DMS 273 treated with DMSO at 0.1 percent for 48 hours (cell line): ENCODE data around the gene TMEM131.
"Not testable (repeated sequence)": the region's sequence is repeated elsewhere in the genome, so short reads cannot be mapped to it uniquely, and the experiment has no call there.

ENCODE experiments used
- DNase-seq: peaks from one replicate; lab custom pipeline; 2025; lab: John Stamatoyannopoulos, UW

The TMEM131 gene

DNA sequence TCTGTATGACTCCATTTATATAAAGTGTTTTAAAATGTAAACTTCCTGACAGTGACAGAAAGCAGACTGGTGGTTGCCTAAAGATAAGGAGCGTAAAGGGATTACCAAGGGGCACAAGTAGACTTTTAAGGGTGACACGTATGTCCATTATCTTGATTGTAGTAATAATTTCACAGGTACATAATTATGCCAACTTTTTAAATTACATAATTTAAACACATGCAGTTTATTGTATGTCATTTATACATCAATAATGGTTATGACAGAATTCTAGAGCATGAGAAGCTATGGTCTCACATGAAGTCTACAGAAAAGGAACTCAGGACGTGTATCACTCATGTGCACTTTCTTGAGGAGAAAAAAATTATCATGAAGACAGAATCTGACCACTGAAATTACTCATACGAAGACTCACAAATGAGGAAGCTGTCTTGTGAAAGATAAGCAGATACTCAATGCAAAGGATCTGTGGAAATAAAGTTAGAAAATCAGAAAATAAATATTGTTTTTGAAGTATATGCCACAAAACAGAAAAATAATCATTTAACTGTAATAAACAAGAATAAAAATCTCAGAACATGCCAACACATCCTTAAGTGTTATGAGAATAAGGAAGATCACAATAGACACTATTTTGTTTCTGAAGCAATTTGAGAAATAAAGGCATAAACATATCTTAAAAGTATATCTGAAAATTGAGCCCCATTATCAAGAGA lies 84.4 kb downstream of the TMEM131 start:
- no peak for DNase-seq

DNA sequence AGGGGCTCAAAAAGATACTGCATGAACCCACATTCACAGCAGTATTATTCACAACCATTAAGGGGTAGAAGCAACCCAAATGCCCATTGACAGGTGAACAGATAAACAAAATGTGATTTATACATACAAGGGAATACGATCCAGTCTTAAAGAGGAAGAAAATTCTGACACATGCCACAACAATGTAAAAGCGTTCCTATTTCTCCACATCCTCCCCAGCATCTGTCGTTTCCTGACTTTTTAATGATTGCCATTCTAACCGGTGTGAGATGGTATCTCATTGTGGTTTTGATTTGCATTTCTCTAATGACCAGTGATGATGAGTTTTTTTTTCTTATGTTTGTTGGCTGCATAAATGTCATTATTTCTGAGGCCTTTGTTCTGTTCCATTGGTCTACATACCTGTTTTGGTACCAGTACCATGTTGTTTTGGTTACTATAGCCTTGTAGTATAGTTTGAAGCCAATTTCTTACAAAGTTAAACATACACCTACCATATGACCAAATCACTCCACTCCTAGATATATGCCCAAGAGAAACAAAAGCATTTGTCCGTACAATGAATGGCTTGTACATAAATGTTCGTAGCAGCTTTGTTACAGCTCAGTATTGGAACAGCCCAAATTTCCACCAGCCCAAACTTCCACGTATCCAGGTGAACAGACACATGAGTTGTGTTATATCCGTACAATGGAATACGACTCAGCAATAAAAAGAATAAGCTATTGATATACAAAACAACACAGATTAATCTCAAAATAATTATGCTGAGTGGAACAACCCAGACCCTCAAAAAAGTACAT lies 85.1 kb downstream of the TMEM131 start:
- DNase-seq, result no peak

DNA sequence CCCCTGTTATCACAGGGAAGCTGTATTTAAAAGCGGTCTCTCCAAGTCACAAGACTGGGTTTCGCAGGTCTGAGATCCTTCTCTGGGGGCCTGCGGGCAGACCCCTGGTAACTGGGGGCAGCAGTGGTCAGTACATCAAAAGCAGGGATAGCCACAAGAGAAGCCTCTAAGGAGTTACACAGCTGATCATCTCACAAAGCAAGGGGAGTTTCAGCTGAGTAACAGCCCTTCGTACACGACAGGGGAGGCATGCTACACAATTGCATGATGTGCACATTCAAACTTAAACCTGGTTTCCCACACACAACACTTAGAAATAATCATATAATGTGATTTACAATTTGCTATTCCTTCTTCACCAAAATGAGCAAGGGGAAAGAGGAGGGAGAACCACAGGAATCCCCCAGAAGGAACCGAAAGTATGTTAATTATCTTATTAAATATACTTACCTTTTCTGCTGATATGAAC lies 87.5 kb downstream of the TMEM131 start:
- DNase-seq, result no peak

DNA sequence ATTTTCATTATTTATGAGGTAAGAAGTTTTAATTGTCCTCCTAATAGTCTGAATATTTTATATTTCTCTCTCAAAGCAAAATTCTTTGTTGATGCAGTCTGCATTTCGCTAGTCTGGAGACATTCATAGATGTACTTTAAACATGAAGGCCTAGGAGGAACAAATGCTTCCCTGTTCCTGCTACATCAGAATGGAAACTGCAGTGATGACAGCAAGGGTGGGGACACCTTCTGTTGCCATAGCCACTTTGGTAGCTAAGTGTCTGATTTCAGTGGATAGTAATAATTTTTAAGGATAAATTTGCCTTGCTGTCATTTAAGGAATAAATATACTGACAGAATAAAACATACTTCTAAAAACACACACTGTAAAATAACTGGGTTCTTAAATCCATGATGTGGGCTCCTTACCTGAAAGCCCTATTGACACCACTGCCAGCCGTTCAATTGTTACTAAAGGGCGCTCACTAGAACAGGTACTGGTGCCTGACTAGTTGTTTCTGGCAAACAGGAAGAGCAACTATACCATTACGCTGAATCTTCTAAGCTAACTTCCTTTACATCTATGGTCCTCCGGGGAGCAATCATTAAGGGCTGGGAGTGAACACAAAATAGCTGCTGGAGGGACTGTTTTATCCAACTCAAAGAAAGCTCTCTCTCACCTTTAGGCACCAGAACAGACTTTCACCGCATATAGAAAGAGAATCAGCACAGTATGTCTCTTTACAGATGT lies 88.2 kb downstream of the TMEM131 start:
- DNase-seq, result no peak

DNA sequence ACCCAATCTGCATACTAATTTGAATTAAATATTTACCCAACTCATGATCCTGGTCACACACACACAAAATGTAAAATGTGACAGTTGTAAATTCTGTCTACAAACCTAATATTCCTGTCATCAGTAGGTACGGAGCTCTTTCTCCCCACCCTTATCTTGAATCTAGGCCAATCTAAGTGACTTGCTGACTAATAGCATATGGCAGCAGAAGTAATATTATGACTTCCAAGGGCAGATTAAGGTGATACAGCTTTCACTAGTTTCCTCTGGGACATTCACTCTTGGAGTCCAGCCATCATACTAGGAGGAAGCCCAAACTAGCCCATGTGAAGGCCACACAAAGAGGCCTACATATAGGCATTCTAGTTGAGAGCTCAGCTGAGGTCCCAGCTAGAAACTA lies 89.4 kb downstream of the TMEM131 start:
- DNase-seq, result peak; percentile 69

DNA sequence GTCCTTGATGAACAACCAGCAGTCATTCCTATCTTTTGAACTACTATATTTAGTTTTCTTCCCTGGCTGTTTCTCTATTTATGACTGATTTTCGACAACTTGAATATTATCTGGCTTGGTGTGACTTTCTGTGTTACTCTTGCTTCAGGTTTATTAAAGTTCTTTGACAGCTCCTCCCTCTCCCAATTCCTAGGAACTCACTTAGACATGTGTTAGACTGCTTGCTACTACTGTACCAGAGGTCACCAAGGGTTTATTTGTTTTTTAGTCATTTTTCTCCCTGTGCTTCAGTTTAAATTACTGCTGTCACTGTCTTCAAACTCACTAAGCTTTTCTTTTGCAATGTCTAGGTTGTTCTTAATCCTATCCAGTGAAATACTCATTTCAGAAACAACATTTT lies 90.5 kb downstream of the TMEM131 start:
- DNase-seq, result no peak

DNA sequence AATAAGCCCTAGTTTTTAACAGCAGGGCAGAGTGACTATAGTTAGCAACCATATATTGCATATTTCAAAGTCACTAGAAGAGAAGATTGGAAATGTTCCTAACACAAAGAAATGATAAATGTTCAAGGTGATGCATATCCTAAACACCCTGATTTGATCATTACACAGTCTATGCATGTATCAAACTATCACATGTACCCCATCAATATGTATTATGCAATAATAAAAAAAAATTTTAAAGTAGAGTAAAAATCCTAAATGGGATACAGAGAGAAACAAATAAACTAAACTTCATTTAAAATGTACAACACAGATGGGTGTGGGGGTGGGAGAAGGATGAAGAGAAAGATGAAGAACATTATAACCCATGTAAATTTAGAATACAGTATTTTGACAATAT lies 93.9 kb downstream of the TMEM131 start:
- no peak for DNase-seq

DNA sequence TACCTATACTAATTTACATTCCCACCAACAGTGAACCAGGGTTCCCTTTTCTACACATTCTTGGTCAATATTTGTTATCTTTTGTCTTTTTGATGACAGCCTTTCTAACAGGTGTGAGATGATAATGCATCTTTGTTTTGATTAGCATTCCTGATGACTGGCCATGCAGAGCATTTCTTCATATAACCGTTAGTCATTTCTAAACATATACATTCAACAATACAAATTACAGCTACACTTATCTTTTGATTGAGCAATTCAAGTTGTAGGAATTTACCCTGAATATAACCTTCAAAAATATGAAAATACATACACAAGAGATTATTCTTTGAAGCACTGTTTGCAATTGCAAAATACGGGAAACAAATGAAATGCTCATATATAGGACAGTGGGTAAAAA lies 94.9 kb downstream of the TMEM131 start:
- DNase-seq, result no peak

DNA sequence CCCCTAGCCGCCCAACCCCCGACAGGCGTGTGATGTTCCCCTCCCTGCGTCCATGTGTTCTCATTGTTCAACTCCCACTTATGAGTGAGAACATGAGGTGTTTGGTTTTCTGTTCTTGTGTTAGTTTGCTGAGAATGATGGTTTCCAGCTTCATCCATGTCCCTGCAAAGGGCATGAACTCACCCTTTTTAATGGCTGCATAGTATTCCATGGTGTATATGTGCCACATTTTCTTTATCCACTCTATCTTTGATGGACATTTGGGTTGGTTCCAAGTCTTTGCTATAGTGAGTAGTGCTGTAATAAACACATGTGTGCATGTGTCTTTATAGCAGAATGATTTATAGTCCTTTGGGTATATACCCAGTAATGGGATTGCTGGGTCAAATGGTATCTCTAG lies 102.7 kb downstream of the TMEM131 start:
- not testable (repeated sequence) for DNase-seq

DNA sequence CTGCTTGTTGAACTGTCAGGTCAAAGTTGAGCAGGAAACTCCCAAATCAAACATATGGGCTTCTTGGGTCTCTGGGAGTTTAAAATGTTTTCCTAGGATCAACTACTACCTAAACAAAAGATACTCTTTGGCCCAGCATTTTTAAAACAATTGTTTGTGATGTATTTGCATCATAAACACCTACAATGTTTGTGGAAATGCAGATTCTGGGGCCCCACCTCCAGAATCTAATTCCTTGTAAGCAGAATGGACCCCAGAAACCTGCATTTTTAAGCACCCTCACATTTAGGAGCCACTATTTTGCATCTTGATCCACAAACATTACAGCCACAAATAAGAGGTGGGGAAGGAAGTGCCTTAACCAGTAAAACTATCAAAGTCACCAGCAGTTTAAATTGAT lies 104.1 kb downstream of the TMEM131 start:
- no peak for DNase-seq

DNA sequence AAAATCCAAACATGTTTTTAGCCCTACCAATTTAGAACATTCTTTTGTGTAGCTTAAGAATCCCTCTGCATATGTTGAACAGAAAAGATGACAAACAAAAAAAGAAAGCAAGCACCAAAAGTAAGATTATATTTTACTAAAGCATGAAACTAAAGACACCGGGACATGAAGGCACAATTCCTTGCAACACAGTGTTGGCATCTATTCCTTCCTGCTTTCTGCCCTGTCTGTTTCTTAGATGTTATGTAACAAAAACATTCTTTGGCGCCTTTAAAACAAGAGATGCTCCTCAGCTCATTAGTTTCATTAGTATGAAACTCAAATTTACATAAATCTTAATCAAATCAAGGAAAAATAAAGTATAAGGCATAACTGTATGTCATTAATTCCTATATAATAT lies 106.6 kb downstream of the TMEM131 start:
- no peak for DNase-seq

DNA sequence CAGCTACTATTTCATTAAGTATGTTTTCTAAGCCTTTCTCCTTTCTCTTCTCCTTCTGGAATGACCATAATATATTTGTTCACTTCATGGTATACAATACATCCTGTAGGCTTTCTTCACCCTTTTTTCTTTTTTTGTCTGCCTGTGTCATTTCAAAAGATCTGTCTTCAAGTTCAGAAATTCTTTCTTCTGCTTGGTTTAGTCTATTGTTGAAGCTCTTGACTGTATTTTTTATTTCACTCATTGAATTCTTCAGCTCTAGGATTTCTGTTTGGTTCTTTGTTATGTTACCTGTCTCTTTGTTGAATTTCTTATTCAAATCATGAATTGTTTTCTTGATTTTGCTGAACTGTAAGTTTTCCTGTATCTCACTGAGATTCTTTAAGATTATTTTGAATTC lies 109.9 kb downstream of the TMEM131 start:
- no peak for DNase-seq

DNA sequence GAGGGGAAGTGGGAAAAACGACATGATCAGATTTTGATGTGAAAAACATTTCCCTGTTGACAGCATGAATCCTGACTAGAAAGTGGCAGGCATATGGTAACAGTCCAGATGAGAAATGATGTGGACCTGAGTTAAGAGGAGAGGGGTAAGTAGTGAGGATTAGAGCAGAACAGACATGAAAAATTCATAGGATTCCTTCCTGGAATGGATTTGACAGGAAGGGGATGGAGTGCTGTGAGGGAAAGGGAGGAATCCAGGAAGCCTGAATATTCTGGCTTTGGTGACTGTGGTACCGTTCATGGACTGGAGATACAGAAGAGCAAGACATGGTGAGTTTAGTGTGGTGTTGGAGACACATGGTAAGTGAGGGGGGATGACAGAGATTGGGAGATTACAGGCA lies 115.4 kb downstream of the TMEM131 start:
- no peak for DNase-seq

DNA sequence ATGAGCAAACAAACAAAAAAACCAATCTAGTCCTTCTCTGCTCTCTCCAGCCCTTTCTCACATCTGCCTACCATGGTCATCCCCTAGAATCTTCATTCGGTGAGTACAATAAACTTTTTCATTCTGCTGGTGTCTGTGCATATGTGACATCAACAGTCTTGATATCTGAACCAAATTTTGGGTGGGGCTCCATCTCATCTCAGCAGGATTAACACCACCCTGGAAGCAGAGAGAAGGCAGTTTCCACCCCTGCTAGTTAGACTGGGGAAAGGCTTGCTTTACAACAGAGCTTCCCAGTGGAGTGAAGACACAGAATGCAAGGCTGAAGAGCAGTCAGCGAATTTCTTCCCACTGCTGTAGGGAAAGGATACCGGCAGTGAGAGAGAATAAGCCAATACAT lies 116.9 kb downstream of the TMEM131 start:
- DNase-seq, result no peak

DNA sequence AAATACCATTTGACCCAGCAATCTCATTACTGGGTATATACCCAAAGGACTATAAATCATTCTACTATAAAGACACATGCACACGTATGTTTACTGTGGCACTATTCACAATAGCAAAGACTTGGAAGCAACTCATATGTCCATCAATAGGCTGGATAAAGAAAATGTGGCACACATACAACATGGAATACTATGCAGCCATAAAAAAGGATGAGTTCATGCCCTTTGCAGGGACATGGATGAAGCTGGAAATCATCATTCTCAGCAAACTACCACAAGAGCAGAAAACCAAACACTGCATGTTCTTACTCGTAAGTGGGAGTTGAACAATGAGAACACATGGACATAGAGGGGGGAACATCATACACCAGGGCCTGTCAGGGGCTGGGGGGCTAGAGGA lies 117.4 kb downstream of the TMEM131 start:
- DNase-seq, result not testable (repeated sequence)

DNA sequence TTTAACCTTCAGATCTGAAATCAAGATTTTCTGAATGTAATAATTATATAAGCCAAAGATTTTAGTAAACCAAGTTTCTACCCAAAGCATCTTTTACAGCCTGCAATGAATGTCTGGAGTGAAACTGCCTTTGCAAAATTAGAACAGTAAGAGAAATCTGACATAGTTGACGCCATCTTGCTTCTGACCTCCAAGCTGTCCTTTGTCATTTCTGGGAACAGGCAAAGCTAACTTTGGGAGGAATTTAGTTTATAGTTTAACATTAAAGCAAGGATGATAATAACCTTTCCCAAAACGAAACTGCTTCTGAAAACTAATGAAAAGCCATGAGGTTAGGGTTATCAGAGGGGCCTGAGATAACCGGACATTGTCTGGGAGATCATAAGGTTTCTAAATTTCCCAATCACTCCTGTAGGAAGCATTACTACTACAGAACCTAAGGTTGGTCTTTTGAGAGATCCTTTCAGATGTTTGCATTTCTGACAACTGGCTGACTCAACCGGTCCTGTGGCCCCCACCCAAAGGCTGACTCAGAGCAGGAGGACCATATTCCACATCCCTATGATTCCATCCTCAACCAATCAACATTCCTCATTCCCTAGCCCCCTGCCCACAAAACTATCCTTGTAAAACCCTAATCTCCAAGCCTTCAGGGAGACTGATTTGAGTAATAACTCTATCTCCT lies 124.5 kb downstream of the TMEM131 start:
- DNase-seq, result no peak

DNA sequence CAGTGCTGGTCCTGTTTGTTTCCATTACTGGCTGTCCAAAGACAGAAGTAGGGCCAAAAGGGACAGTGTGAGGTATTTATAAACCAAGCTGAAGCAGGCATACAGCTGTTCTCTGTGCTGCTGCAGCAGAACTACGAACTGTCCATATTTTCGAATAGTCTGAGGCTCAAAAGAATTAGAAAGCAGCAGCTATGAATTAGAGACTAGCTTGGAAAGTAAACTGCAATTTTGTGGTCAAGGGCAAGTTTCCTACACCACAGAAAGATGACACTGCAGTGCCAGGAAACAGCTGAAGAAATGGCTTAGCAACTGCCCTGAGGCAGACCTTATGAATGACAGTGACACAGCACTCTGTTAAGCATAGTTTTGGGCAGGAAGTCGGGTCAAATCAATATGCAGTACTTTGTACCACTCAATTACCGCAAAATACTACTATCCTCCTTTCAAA lies 125.3 kb downstream of the TMEM131 start:
- no peak for DNase-seq

DNA sequence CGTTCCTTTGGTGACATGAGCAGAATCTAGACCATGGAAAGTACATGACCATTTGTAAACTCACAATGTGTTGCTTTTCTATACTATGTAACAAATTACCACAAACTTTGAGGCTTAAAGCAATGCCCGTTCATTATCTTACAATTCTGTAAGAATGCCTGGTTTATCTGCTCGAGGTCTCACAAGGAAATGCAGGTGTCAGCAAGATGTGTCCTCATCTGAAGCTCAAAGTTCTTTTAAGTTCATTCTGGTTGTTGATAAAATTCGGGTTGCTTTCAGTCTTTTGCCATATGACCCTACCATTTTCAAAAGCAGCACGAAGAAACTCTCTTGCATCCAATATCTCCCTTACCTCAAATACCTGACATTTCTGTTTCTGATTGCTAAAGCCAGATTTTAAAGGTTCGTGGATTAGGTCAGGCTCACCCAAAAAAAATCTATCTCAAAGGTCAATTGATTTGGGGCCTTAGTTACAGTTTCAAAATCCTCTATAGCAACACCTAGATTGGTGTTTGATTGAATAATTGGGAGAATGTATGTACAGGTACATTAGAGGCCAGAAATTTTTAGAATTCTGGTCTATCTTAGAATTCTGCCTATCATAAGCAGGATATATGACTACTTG lies 125.9 kb downstream of the TMEM131 start:
- no peak for DNase-seq

DNA sequence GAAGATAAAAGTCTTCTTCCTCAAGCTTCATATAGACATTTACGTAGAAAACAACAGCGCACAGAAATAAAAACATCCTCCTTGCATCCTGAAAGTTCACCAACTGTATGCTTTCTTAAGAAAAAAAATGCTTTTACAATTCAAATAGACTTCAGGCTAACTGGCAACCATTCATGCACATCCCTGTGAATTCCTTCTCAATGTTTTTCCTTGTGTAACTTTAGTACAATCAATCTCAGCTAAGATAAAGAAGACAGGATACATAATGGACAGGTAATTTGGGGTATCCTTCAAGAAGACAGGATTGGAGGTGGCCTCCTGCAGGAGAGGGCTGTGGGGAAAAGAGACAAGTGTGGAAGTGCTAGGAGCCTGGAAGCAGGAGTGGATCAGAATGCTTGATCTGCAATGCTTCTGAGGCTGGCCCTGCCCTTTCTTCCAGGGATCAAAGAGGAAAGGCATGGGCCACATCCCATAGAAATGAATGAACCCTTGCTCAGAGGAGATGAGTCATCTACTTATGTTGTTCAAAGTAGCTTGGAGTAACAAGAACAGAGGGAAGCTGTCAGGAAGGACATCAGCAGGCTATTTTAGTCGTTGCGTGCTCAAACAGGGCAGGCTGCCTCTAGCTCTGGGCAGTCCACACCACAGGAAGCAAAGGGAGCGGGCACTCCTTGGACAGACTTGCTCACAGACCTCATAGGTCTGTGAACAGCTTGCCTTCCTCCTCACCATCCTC lies 126.6 kb downstream of the TMEM131 start:
- DNase-seq, result no peak

DNA sequence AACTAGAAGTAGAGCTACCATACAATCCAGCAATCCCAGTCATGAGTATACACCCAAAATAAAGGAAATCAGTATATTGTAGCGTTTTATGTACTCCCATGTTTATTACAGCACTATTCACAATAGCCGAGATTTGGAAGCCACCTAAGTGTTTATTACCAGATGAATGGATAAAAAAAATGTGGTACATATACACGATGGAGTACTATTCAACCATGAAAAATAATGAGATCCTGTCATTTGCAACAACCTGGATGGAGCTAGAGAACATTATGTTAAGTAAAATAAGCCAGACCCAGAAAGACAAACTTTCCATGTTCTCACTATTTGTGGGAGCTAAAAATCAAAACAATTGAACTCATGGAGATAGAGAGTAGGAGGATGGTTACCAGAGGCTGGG lies 131.9 kb downstream of the TMEM131 start:
- no peak for DNase-seq

DNA sequence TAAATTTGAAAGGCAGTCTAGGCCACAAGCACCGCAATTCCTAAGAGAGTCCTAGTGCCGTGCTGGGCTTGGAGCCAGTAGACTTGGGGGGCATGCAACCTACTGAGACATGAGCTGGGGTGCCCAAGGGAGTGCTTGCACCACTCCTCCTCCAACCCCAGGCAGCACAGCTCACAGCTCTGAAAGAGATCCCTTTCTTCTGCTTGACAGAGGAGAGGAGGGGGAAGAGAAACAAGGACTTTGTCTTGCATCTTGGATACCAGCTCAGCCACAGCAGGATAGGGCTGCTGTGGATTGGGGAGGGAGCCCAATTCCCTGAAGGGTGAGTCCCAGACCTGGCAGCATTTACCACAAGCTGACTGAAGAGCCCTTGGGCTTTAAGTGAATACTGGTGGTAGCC lies 134.6 kb downstream of the TMEM131 start:
- no peak for DNase-seq
